T-helper 17 cell (primary cell): ENCODE data around the gene NCKAP5L. TPM values are rescaled to one million over a fixed set of nuclear protein-coding genes. Genes with fewer than 3 reads are reported as not detected.
"Not testable (repeated sequence)": the region's sequence is repeated elsewhere in the genome, so short reads cannot be mapped to it uniquely, and the experiment has no call there.

ENCODE experiments used
- ATAC-seq: fragments of 150-1000 bp; cut with Tn5 transposase; 2 replicates; pipeline ENCODE4 v1.10.0; 2021; ENCODE audit warnings: mild to moderate bottlenecking, moderate library complexity
- DNase-seq, 3 donors: peaks; one replicate each; pipeline versions ENCODE4 v3.0.0 to v3.0.0-alpha.2; 2020 to 2021
- H3K9me3 ChIP-seq: one replicate; pipeline ENCODE4 v1.7.0; 2013; ENCODE audit warnings: low read length, mild to moderate bottlenecking; ENCODE audit not compliant: control insufficient read depth, poor library complexity, severe bottlenecking
- H3K27ac Mint-ChIP-seq: one replicate; pipeline ENCODE4 v1.8.0; 2022; ENCODE audit warnings: mild to moderate bottlenecking, moderate library complexity, mixed read lengths
- H3K27me3 Mint-ChIP-seq: one replicate; pipeline ENCODE4 v1.8.0; 2022; ENCODE audit warnings: mixed read lengths
- H3K36me3 Mint-ChIP-seq: one replicate; pipeline ENCODE4 v1.8.0; 2022; ENCODE audit warnings: low read depth, mixed read lengths
- H3K4me1 Mint-ChIP-seq: one replicate; pipeline ENCODE4 v1.8.0; 2022; ENCODE audit warnings: mild to moderate bottlenecking, mixed read lengths
- H3K4me3 Mint-ChIP-seq: one replicate; pipeline ENCODE4 v1.8.0; 2022; ENCODE audit warnings: mild to moderate bottlenecking, moderate library complexity, mixed read lengths
- total RNA-seq, 4 donors: library from RNA in 2 of 4; stranded (reverse) in 2 of 4; gene quantifications; one replicate each; pipeline ENCODE4 v1.2.3 and lab custom pipeline; 2022 to 2026

Gene NCKAP5L
- total RNA-seq, 2 donors from 2014 or later = 8.7 to 9.3 TPM

DNA sequence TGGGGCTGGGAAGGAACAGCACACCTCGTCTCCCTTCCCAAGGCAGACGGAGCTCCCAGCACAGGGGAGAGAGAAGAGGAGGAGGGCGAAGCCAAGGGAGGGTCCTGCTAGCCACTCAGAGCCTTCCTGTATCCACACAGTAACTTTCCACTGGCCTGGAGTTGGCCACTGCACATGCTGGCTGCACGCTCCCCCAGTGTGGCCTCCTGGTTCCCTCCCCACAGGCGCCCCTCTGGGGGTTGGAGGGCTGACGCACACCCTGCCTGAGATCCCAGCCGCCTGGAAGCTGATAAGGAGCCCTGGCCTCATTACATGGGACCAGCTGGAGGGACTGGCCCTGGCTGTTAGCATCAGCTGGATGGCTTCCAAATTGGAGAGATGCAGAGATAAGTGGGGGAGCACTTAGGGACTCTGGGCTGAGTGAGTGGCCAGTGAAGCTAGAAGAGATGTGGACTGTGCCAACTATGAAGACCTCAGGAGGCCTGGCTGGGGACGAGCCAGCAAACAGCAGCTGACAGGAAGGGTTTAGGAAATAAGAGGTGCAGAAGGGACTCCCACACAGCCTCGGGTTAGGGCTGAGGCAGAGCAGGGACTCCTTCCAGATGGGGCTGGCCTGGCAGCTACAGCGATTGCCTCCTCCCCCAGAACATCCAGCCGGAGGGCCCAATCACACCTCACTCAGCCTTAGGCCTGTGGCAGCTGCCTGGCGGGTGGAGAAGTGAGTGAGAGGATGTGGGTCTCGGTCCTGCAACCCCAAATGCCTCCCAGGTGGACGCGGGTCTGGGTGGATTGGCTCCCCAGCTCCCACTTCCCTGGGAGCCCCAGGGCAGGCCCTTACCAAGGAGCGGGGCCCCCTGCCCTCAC lies 41.0 kb upstream of the NCKAP5L start:
- peaks cover 5% of the 10 kb centered on the region for H3K4me1 Mint-ChIP-seq
- no peaks in the 10 kb centered on the region for H3K9me3 ChIP-seq
- H3K27me3 Mint-ChIP-seq = peaks cover 12% of the 10 kb centered on the region
- no peak overlapping the region for H3K4me3 Mint-ChIP-seq
- no peak overlapping the region for H3K27ac Mint-ChIP-seq
- DNase-seq = no peak
- ATAC-seq = no peak
- H3K36me3 Mint-ChIP-seq = no peaks in the 10 kb centered on the region

DNA sequence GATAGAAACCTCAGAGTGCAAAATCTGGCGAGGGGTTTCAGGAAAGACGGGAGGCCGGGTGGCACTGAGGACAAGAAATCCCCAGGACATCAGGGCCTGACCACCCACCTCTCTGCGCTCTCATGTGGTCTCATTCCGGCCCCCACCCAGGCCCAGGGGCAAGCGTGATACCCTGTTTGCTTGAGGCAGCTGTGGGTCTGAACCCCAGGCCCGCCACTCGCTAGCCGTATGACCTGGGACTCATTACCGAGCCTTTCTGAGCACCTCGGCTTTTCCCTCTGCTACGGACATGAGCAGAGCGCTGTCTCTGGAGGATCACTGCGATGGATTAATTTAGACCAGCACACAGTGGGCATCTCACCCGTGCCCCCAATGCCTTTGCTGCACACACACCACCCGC lies 40.2 kb upstream of the NCKAP5L start:
- DNase-seq = no peak
- H3K27ac Mint-ChIP-seq = no peak overlapping the region
- H3K4me1 Mint-ChIP-seq = peaks cover 5% of the 10 kb centered on the region
- H3K36me3 Mint-ChIP-seq = no peaks in the 10 kb centered on the region
- no peak for ATAC-seq
- no peaks in the 10 kb centered on the region for H3K9me3 ChIP-seq
- no peak overlapping the region for H3K4me3 Mint-ChIP-seq
- H3K27me3 Mint-ChIP-seq = peaks cover 17% of the 10 kb centered on the region

DNA sequence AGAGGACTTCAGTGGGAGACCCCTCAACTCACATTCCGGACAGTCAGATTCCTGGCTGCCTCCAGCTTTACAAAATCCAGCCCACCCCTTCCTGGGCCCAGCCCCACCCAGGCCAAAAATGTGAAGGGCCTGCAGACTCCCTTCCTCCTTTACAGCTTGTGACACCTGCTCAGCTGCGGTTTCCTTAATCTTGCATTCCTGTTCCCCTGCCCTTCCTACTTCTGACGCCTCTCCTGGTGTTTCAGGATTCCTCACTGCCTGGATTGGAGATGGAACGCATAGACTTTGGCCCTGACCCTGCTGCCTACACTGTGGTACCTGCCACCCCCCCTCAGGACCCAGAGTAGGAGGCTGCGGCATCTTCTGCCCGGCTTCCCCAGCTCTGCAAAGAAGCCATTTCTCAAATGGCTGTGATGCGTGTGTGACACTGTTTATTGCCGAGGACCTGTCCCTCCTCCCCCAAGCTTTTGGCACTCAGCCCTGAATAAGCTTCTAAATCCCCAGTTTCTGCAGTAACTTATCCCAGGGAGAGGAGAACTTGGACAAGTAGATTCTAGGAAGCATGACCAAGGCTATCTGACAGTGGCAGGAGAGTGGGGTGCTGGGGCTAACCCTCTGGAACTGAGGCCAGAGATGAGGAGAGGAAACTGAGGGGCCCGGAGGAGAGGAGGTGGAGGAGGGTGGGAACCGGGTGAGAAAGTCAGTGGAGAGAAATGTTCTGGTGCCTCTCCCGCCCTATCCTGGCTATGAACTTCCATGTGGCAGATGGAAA lies 39.5 kb upstream of the NCKAP5L start:
- H3K27me3 Mint-ChIP-seq = peaks cover 17% of the 10 kb centered on the region
- ATAC-seq (no peak), DNase-seq (no peak)
- H3K4me3 Mint-ChIP-seq = no peak overlapping the region
- no peaks in the 10 kb centered on the region for H3K9me3 ChIP-seq
- no peak overlapping the region for H3K27ac Mint-ChIP-seq
- no peaks in the 10 kb centered on the region for H3K36me3 Mint-ChIP-seq
- H3K4me1 Mint-ChIP-seq = peaks cover 5% of the 10 kb centered on the region

DNA sequence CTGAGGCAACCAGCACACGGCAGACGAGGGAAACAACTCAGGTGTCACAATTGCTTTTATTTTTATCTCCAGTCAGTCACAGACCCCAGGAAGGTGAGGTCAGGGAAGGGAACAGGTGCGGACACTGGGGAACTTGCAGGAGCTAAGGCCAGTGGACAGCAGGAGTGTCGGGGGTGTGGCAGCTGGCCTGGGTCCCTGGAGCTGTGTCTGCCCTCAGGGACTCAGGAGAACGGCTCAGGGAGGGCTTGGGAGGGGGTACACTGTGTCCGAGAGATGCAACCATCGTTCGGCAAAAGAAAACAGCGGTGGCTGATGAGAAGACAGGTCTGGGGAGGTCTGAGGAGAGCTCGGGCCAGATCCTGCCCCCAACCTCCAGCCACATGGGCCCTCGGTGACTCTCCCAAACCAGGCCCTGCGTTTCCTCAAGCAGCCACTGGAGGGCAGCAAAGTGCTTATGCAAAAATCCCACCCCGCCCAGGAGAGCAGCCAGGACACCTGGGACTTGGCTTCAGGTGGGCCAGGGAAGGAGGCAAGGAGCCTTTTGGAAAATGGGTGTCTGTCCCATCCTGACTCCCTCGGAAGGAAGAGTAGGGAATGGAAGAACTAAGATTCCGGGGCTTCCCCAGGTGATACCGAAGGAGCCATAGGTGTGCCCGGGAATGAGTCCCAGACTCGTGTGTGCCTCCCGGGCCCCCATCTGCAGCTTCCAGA lies 38.8 kb upstream of the NCKAP5L start:
- H3K9me3 ChIP-seq = no peaks in the 10 kb centered on the region
- Mint-ChIP-seq H3K27ac (no peak overlapping the region), H3K27me3 (peaks cover 17% of the 10 kb centered on the region), H3K4me1 (peaks cover 5% of the 10 kb centered on the region), H3K36me3 (no peaks in the 10 kb centered on the region), H3K4me3 (no peak overlapping the region)
- peak; percentile 90 for ATAC-seq
- DNase-seq = peak; percentile 55 to 72 (median 57)

DNA sequence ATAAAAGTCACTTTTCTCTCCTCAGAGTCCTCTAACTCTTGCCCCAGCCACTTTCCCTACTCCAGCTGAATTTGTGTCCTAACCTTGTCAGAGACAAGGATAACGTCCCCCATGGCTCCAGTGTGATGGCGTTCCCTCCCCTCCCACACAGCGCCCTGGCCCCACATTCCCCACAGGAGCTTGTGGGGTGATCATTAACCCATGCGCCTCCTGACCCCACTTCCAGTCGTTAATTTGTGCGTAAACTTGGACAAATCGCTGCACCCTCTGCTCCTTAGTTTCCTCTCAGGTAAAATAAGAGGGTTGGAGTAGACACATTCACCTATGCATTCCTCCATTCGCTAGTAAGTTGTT lies 37.5 kb upstream of the NCKAP5L start:
- Mint-ChIP-seq H3K4me1 (peaks cover 5% of the 10 kb centered on the region), H3K36me3 (no peaks in the 10 kb centered on the region), H3K27me3 (peaks cover 17% of the 10 kb centered on the region), H3K27ac (no peak overlapping the region), H3K4me3 (no peak overlapping the region)
- ATAC-seq (no peak), DNase-seq (no peak)
- H3K9me3 ChIP-seq = no peaks in the 10 kb centered on the region

DNA sequence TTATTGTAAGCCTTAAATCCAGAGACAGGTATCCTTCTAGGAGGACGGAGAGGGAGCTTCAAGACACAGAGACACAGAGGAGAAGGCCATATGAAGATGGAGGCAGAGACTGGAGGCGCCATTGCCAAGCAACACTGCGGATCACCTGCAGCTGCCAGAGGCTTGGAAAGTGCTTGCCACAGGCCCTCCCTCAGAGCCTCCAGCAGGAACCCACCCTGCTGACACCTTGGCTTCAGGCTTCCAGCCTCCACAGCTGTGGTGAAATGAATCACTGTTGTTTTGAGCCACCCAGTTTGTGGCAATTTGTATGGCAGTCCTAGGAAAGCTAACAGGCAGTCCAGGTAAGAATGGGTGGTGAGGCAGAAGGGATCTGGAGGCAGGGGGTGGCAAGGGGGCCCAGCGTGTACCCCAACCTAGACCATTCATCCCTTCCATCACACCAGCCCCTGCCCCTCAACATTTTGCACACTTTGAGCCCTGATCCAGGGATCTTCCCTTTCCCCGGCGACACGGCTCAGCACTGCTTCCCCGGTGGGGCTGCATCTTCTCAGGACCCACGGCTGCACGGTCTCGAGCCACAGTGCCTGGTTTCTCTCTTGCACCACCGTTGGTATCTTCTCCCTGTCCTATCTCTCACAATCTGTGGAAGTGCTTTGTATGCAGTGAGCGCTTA lies 37.0 kb upstream of the NCKAP5L start:
- Mint-ChIP-seq H3K4me3 (no peak overlapping the region), H3K36me3 (no peaks in the 10 kb centered on the region), H3K27ac (no peak overlapping the region), H3K4me1 (peaks cover 5% of the 10 kb centered on the region), H3K27me3 (peaks cover 17% of the 10 kb centered on the region)
- no peak for DNase-seq
- no peaks in the 10 kb centered on the region for H3K9me3 ChIP-seq
- ATAC-seq = no peak

DNA sequence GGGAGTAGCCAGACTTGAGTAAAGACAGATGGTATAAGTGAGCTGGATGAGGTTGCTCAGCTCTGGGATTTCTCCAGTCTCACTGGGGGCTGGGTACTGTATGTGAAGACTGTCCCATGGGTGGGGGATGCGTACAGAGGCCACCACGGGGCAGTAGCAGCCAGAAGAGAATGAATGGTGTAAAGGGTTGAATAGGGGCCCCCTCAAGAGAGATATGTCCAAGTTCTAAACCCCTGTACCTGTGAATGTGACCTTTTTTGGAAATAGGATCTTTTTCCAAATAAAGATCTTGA lies 36.5 kb upstream of the NCKAP5L start:
- ATAC-seq = no peak
- H3K27me3 Mint-ChIP-seq = peaks cover 20% of the 10 kb centered on the region
- no peak overlapping the region for H3K4me3 Mint-ChIP-seq
- no peaks in the 10 kb centered on the region for H3K9me3 ChIP-seq
- H3K27ac Mint-ChIP-seq = no peak overlapping the region
- peaks cover 5% of the 10 kb centered on the region for H3K4me1 Mint-ChIP-seq
- DNase-seq = no peak
- H3K36me3 Mint-ChIP-seq = peaks cover 2% of the 10 kb centered on the region

DNA sequence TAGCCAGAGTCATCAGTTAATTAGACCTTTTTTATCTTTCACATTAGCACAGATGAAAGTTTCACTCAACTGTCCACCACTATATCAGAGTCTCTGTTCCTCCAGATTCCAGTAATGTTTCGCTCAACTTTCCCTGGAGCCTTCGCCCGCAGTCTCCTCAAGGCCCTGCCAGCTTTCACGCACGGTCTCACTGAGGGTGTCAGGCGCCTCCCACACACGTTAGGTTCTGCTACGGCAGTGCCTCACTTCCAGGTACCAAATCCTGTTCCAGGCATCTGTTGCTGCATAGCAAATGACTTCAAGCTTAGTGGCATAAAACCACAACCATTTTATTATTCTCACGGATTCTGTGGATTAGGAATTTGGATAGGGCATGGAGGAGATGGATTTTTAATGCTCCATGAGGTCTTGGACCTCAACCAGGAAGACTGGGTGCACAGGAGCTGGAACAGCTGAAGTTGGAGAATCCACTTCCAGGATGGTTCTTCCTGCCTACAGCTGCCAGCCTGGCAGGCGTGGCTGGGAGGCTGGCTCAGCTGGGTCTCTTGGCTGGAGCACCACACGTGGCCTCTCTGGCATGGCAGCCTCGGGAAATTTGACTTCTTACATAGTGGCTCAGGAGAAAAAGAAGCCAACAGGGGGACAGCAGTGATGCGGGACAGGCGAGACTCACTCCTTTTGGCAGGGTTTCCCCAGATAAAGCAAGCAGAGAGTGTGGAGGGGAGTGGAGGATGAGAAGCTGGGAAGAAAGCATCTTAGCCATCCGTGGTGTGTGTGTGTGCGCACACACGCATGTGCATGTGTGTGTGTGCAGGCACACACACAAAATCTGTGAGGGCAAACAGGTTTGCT lies 36.0 kb upstream of the NCKAP5L start:
- H3K9me3 ChIP-seq = no peaks in the 10 kb centered on the region
- no peak overlapping the region for H3K27ac Mint-ChIP-seq
- H3K36me3 Mint-ChIP-seq = peaks cover 3% of the 10 kb centered on the region
- no peak for ATAC-seq
- peaks cover 5% of the 10 kb centered on the region for H3K4me1 Mint-ChIP-seq
- no peak for DNase-seq
- peaks cover 26% of the 10 kb centered on the region for H3K27me3 Mint-ChIP-seq
- H3K4me3 Mint-ChIP-seq = no peak overlapping the region

DNA sequence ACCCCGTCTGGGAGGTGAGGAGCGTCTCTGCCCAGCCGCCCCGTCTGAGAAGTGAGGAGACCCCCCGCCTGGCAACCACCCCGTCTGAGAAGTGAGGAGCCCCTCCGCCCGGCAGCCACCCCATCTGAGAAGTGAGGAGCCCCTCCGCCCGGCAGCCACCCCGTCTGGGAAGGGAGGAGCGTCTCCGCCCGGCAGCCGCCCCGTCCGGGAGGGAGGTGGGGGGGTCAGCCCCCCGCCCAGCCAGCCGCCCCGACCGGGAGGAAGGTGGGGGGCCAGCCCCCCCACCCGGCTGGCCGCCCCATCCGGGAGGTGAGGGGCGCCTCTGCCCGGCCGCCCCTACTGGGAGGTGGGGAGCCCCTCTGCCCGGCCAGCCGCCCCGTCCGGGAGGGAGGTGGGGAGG lies 32.7 kb upstream of the NCKAP5L start:
- not testable (repeated sequence) for H3K4me3 Mint-ChIP-seq, H3K9me3 ChIP-seq, DNase-seq, H3K4me1 Mint-ChIP-seq, H3K36me3 Mint-ChIP-seq, H3K27ac Mint-ChIP-seq, ATAC-seq
- peaks cover 23% of the 10 kb centered on the region for H3K27me3 Mint-ChIP-seq

DNA sequence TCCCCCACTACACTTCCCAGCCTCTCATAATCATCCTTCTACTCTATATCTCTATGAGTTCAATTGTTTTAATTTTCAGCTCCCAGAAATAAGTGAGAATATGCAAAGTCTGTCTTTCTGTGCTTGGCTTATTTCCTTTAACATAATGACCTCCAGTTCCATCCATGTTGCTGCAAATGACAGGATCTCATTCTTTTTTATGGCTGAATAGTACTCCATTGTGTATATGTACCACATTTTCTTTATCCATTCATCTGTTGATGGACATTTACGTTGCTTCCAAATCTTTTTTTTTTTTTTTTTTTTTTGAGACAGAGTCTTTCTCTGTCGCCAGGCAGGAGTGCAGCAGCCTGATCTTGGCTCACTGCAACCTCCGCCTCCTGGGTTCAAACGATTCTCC lies 27.7 kb upstream of the NCKAP5L start:
- DNase-seq, H3K4me3 Mint-ChIP-seq, H3K4me1 Mint-ChIP-seq, ATAC-seq, H3K9me3 ChIP-seq, H3K27ac Mint-ChIP-seq, H3K36me3 Mint-ChIP-seq: not testable (repeated sequence)
- H3K27me3 Mint-ChIP-seq = peaks cover 21% of the 10 kb centered on the region

DNA sequence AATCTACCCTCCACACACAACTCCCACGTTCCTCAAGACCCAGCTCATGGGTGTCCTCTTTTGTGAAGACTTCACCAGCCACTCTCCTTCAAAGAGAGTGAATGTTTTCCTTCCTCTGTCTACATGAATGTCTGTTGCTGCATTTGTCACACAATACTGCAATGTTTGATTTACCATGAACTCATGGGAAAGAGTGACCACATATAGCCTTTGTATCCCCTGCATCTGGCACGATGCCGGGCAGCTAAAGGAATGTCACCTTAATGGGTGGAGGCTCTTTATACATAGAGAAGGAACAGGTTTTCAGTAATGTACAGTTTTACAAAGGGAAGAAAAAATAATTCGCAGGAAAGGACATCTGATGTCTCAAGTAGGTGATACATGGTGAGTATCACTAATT lies 26.8 kb upstream of the NCKAP5L start:
- H3K4me3 Mint-ChIP-seq = no peak overlapping the region
- no peak overlapping the region for H3K27ac Mint-ChIP-seq
- H3K4me1 Mint-ChIP-seq = peaks cover 2% of the 10 kb centered on the region
- H3K9me3 ChIP-seq = no peaks in the 10 kb centered on the region
- DNase-seq (no peak), ATAC-seq (no peak)
- H3K36me3 Mint-ChIP-seq = peaks cover 3% of the 10 kb centered on the region
- peaks cover 24% of the 10 kb centered on the region for H3K27me3 Mint-ChIP-seq

DNA sequence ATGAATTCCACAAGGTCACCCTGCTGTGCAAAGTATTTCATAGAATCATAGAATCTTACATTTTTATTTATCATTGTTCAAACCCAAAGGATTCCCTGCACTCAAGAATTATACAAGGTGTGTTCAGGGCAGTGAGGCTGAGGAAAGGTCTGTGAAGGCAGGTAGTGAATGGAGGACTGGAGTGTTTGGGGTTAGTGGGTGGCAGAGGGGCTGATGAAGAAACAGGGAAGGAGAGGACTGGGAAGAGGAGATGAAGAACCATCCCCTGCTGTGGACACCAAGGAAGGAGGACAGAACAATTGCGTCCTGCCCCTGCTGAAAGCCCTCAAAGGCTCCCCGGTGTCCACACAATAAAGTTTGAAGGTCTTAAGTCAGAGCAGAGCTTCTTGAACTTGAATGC lies 25.5 kb upstream of the NCKAP5L start:
- Mint-ChIP-seq H3K4me3 (no peak overlapping the region), H3K27ac (no peak overlapping the region), H3K36me3 (no peaks in the 10 kb centered on the region), H3K27me3 (peaks cover 21% of the 10 kb centered on the region), H3K4me1 (peaks cover 2% of the 10 kb centered on the region)
- H3K9me3 ChIP-seq = peaks cover 2% of the 10 kb centered on the region
- ATAC-seq (no peak), DNase-seq (no peak)
